CD4-positive, alpha-beta memory T cell (primary cell): Measurements from ENCODE around the gene RTP4. TPM values are rescaled to one million over a fixed set of nuclear protein-coding genes. Genes with fewer than 3 reads are reported as not detected.
A peak's percentile ranks its signal among the peaks of the same experiment; 100 is the strongest.

Experiments
- CTCF ChIA-PET: fragments of 350-600 bp; sonication (Branson Sonifier 250); formaldehyde crosslinking; loops from one replicate; lab custom pipeline; 2021; ENCODE audit warnings: inconsistent platforms; ENCODE audit not compliant: partially characterized antibody; lab: Charles Lee
- POLR2A ChIA-PET: fragments of 350-600 bp; sonication (Branson Sonifier 250); formaldehyde crosslinking; loops from one replicate; lab custom pipeline; 2021; ENCODE audit not compliant: partially characterized antibody; lab: Charles Lee
- DNase-seq, 5 donors: peaks; one replicate each; pipeline versions ENCODE4 v3.0.0 to v3.0.0-alpha.2; 2020 to 2022; ENCODE audit warnings: mixed read lengths in 1 of 5
- H3K27ac ChIP-seq: one replicate; pipeline ENCODE4 v1.7.0; 2013; ENCODE audit warnings: low read depth, low read length
- H3K27me3 ChIP-seq: 2 replicates; pipeline ENCODE4 v1.7.0; 2013; ENCODE audit warnings: mild to moderate bottlenecking, low read length, moderate library complexity; ENCODE audit not compliant: insufficient read depth
- H3K36me3 ChIP-seq: 2 replicates; pipeline ENCODE4 v1.7.0; 2013; ENCODE audit warnings: mild to moderate bottlenecking, low read length, moderate library complexity; ENCODE audit not compliant: insufficient read depth
- H3K4me1 ChIP-seq: 2 replicates; pipeline ENCODE4 v1.7.0; 2013; ENCODE audit warnings: mild to moderate bottlenecking, low read length, moderate library complexity; ENCODE audit not compliant: insufficient read depth
- H3K4me3 ChIP-seq, 2 donors: one replicate each; pipeline ENCODE4 v1.7.0; 2013; ENCODE audit warnings: low read length in 2 of 2, mild to moderate bottlenecking in 1 of 2
- H3K9me3 ChIP-seq, 2 donors: one replicate each; pipeline ENCODE4 v1.7.0; 2013; ENCODE audit warnings: low read length in 2 of 2, control low read depth in 1 of 2; ENCODE audit not compliant: control insufficient read depth in 1 of 2
- H3K27ac Mint-ChIP-seq, 7 donors: one replicate each; pipeline ENCODE4 v1.8.0; 2020 to 2021; ENCODE audit warnings: mixed read lengths in 7 of 7, mild to moderate bottlenecking in 6 of 7, inconsistent platforms in 3 of 7, moderate library complexity in 3 of 7
- H3K27me3 Mint-ChIP-seq, 2 donors: one replicate each; pipeline ENCODE4 v1.8.0; 2020 to 2021; ENCODE audit warnings: mixed read lengths in 2 of 2
- H3K36me3 Mint-ChIP-seq, 2 donors: one replicate each; pipeline ENCODE4 v1.8.0; 2020 to 2021; ENCODE audit warnings: mixed read lengths in 2 of 2, inconsistent platforms in 1 of 2, mild to moderate bottlenecking in 1 of 2
- H3K4me1 Mint-ChIP-seq, 4 donors: one replicate each; pipeline ENCODE4 v1.8.0; 2020 to 2021; ENCODE audit warnings: mixed read lengths in 4 of 4, mild to moderate bottlenecking in 1 of 4
- H3K4me3 Mint-ChIP-seq, 8 donors: one replicate each; pipeline ENCODE4 v1.8.0; 2020 to 2021; ENCODE audit warnings: mixed read lengths in 8 of 8, mild to moderate bottlenecking in 7 of 8, moderate library complexity in 6 of 8, inconsistent platforms in 3 of 8
- H3K9me3 Mint-ChIP-seq, 8 donors: one replicate each; pipeline ENCODE4 v1.8.0; 2020 to 2021; ENCODE audit warnings: mixed read lengths in 8 of 8, mild to moderate bottlenecking in 5 of 8, inconsistent platforms in 3 of 8, moderate library complexity in 1 of 8
- intact Hi-C: fragments of 100-400 bp; cut with micrococcal nuclease; formaldehyde crosslinking; loops from one replicate; pipeline ENCODE4 v1.15.1; 2023
- polyA plus RNA-seq, 2 donors: library from polyadenylated mRNA; unstranded; fragments of 300-500 nt; fragmentation: Illumina TruSeq; gene quantifications; one replicate each; pipeline ENCODE4 v1.2.3, GENCODE V29; 2021
- total RNA-seq, 2 experiments: library from RNA; stranded (reverse); gene quantifications; one replicate each; pipeline ENCODE4 v1.2.3, GENCODE V29; 2021

Gene RTP4
- total and polyA plus RNA-seq, 4 experiments from 2014 or later = 3.5 to 13.5 (median 8.1) TPM

GRCh38 chr3:187325632-187326031 lies 42.6 kb upstream of the RTP4 start:
- no peaks in the 10 kb centered on the region for H3K36me3 Mint-ChIP-seq
- CTCF ChIA-PET = interaction anchor here (1.8 to 16.8 kb wide), 2 partner anchors 9 to 354 kb away, joined by 6 to 464 read pairs; no protein-coding TSS in a partner anchor

GRCh38 chr3:187327845-187328244 lies 40.3 kb upstream of the RTP4 start:
- Histone ChIP-seq H3K4me3 (no peak overlapping the region), H3K27ac (no peak overlapping the region), H3K36me3 (no peaks in the 10 kb centered on the region), H3K4me1 (no peaks in the 10 kb centered on the region), H3K9me3 (no peaks in the 10 kb centered on the region), H3K27me3 (no peaks in the 10 kb centered on the region)
- H3K36me3 Mint-ChIP-seq = no peaks in the 10 kb centered on the region
- no peaks in the 10 kb centered on the region for H3K9me3 Mint-ChIP-seq
- DNase-seq = no peak
- H3K27me3 Mint-ChIP-seq = peaks cover 1 to 2% of the 10 kb centered on the region in 2 donors
- intact Hi-C loops = no loop called here
- H3K4me3 Mint-ChIP-seq = no peak overlapping the region
- ChIA-PET CTCF (interaction anchor here (1.6 to 16.8 kb wide), 2 partner anchors 10 to 352 kb away, joined by 9 to 464 read pairs; no protein-coding TSS in a partner anchor), POLR2A (no interaction called here)
- H3K4me1 Mint-ChIP-seq = no peaks in the 10 kb centered on the region
- H3K27ac Mint-ChIP-seq = no peak overlapping the region

More at GRCh38 chr3:187325632-187326031, 42.6 kb upstream of the RTP4 start:
- no peak for DNase-seq
- no peak overlapping the region for H3K27ac Mint-ChIP-seq
- no peak overlapping the region for H3K27ac ChIP-seq
- no peak overlapping the region for H3K4me3 Mint-ChIP-seq
- no peaks in the 10 kb centered on the region for H3K9me3 Mint-ChIP-seq
- POLR2A ChIA-PET = no interaction called here
- no peaks in the 10 kb centered on the region for H3K36me3 ChIP-seq
- H3K27me3 Mint-ChIP-seq = peaks cover 1 to 2% of the 10 kb centered on the region in 2 donors
- H3K4me1 ChIP-seq = no peaks in the 10 kb centered on the region
- no peaks in the 10 kb centered on the region for H3K27me3 ChIP-seq
- peaks cover 0 to 2% (median 0%) of the 10 kb centered on the region in 4 donors for H3K4me1 Mint-ChIP-seq
- no peak overlapping the region for H3K4me3 ChIP-seq
- intact Hi-C loops = no loop called here
- H3K9me3 ChIP-seq = no peaks in the 10 kb centered on the region

- no peak overlapping the region for H3K27ac ChIP-seq
- no peaks in the 10 kb centered on the region for H3K36me3 Mint-ChIP-seq
- DNase-seq = no peak
- H3K4me1 Mint-ChIP-seq = no peaks in the 10 kb centered on the region
- H3K4me1 ChIP-seq = no peaks in the 10 kb centered on the region
- ChIA-PET CTCF (interaction anchor here (3.4 to 16.8 kb wide), 2 partner anchors 9 to 351 kb away, joined by 15 to 464 read pairs; no protein-coding TSS in a partner anchor), POLR2A (no interaction called here)
- no peaks in the 10 kb centered on the region for H3K27me3 ChIP-seq
- intact Hi-C loops = no loop called here
- H3K4me3 ChIP-seq = no peak overlapping the region
- H3K4me3 Mint-ChIP-seq = no peak overlapping the region
- no peaks in the 10 kb centered on the region for H3K9me3 ChIP-seq
- peak overlapping the region in 1 of 7 donors; percentile 11 for H3K27ac Mint-ChIP-seq
- H3K27me3 Mint-ChIP-seq = peaks cover 1 to 2% of the 10 kb centered on the region in 2 donors
- H3K36me3 ChIP-seq = no peaks in the 10 kb centered on the region
- no peaks in the 10 kb centered on the region for H3K9me3 Mint-ChIP-seq
Measured at GRCh38 chr3:187328691-187329090, 39.5 kb upstream of the RTP4 start.

GRCh38 chr3:187334904-187335303 lies 33.3 kb upstream of the RTP4 start:
- Mint-ChIP-seq H3K27me3 (peaks cover 6 to 16% of the 10 kb centered on the region in 2 donors), H3K27ac (no peak overlapping the region), H3K4me1 (no peaks in the 10 kb centered on the region), H3K36me3 (no peaks in the 10 kb centered on the region), H3K4me3 (no peak overlapping the region), H3K9me3 (no peaks in the 10 kb centered on the region)
- Histone ChIP-seq H3K36me3 (no peaks in the 10 kb centered on the region), H3K27me3 (no peaks in the 10 kb centered on the region), H3K27ac (no peak overlapping the region), H3K9me3 (no peaks in the 10 kb centered on the region), H3K4me1 (no peaks in the 10 kb centered on the region), H3K4me3 (no peak overlapping the region)
- no peak for DNase-seq
- CTCF ChIA-PET = interaction anchor here (1.4 kb wide), 1 partner anchor 13 kb away, joined by 4 read pairs; no protein-coding TSS in a partner anchor
- POLR2A ChIA-PET = no interaction called here
- intact Hi-C loops = no loop called here

GRCh38 chr3:187336322-187336721 lies 31.9 kb upstream of the RTP4 start:
- H3K4me1 ChIP-seq = no peaks in the 10 kb centered on the region
- ChIA-PET CTCF (interaction anchor here (1.2 to 1.4 kb wide), 2 partner anchors 12 to 343 kb away, joined by 3 to 5 read pairs; no protein-coding TSS in a partner anchor), POLR2A (no interaction called here)
- H3K27ac Mint-ChIP-seq = no peak overlapping the region
- H3K9me3 Mint-ChIP-seq = no peaks in the 10 kb centered on the region
- H3K4me1 Mint-ChIP-seq = no peaks in the 10 kb centered on the region
- no peaks in the 10 kb centered on the region for H3K27me3 ChIP-seq
- DNase-seq = no peak
- no peak overlapping the region for H3K27ac ChIP-seq
- H3K36me3 ChIP-seq = no peaks in the 10 kb centered on the region
- no peaks in the 10 kb centered on the region for H3K36me3 Mint-ChIP-seq
- intact Hi-C loops = no loop called here
- H3K9me3 ChIP-seq = no peaks in the 10 kb centered on the region
- no peak overlapping the region for H3K4me3 Mint-ChIP-seq
- peaks cover 14 to 22% of the 10 kb centered on the region in 2 donors for H3K27me3 Mint-ChIP-seq
- H3K4me3 ChIP-seq = no peak overlapping the region

- no peak overlapping the region for H3K27ac ChIP-seq
- no peak overlapping the region for H3K4me3 Mint-ChIP-seq
- CTCF ChIA-PET = interaction anchor here (0.5 to 1.7 kb wide), 4 partner anchors 22 to 464 kb away, joined by 4 to 7 read pairs (median 5); no protein-coding TSS in a partner anchor
- no peaks in the 10 kb centered on the region for H3K9me3 Mint-ChIP-seq
- no peaks in the 10 kb centered on the region for H3K4me1 ChIP-seq
- no peak overlapping the region for H3K4me3 ChIP-seq
- no peaks in the 10 kb centered on the region for H3K4me1 Mint-ChIP-seq
- no peak overlapping the region for H3K27ac Mint-ChIP-seq
- POLR2A ChIA-PET = no interaction called here
- no peaks in the 10 kb centered on the region for H3K36me3 ChIP-seq
- no peak for DNase-seq
- no peaks in the 10 kb centered on the region for H3K27me3 ChIP-seq
- H3K27me3 Mint-ChIP-seq = peaks cover 18 to 22% of the 10 kb centered on the region in 2 donors
- H3K9me3 ChIP-seq = no peaks in the 10 kb centered on the region
- no peaks in the 10 kb centered on the region for H3K36me3 Mint-ChIP-seq
- intact Hi-C loops = no loop called here
Measured at GRCh38 chr3:187340578-187340977, 27.6 kb upstream of the RTP4 start.

GRCh38 chr3:187342255-187342654 lies 25.9 kb upstream of the RTP4 start:
- Mint-ChIP-seq H3K27ac (no peak overlapping the region), H3K4me1 (no peaks in the 10 kb centered on the region), H3K27me3 (peaks cover 13 to 18% of the 10 kb centered on the region in 2 donors), H3K4me3 (no peak overlapping the region), H3K36me3 (no peaks in the 10 kb centered on the region), H3K9me3 (no peaks in the 10 kb centered on the region)
- no peaks in the 10 kb centered on the region for H3K4me1 ChIP-seq
- no peak overlapping the region for H3K4me3 ChIP-seq
- intact Hi-C loops = no loop called here
- no peaks in the 10 kb centered on the region for H3K9me3 ChIP-seq
- CTCF ChIA-PET = no interaction called here
- POLR2A ChIA-PET = no interaction called here
- no peak overlapping the region for H3K27ac ChIP-seq
- no peaks in the 10 kb centered on the region for H3K36me3 ChIP-seq
- H3K27me3 ChIP-seq = no peaks in the 10 kb centered on the region
- no peak for DNase-seq
